ENCODE data around the gene SATB2. TPM values are rescaled to one million over a fixed set of nuclear protein-coding genes. Genes with fewer than 3 reads are reported as not detected.

The SATB2 gene
- total RNA-seq (2021): 14.9 to 22.1 TPM (median 16.6 TPM) in 3 replicates
- percentile 79 among the genes with signal in this experiment for Bru-seq, nascent RNA
- long read RNA-seq, experiment 1, full-length matches to known transcripts: 10 of 41 reads
- long read RNA-seq, experiment 1, partial matches to known transcripts: 9 of 41 reads
- long read RNA-seq, experiment 1, other reads (novel, unspliced or antisense): 22 of 41 reads
- long read RNA-seq, experiment 2, full-length matches to known transcripts: 1 of 11 reads
- long read RNA-seq, experiment 2, partial matches to known transcripts: 2 of 11 reads
- long read RNA-seq, experiment 2, other reads (novel, unspliced or antisense): 8 of 11 reads
- long read RNA-seq, experiment 3, partial matches to known transcripts: 0 of 2 reads
- long read RNA-seq, experiment 3, other reads (novel, unspliced or antisense): 2 of 2 reads

GRCh38 chr2:199457147-199458008, at the start of gene SATB2:
TSS of gene SATB2 (minus strand) at chr2:199457939. CDS start at chr2:199456037, 1,902 bp downstream.
- CTCF ChIA-PET: interaction anchor here (3.3 kb wide), 1 partner anchor 12 kb away, joined by 30 read pairs; no protein-coding TSS in a partner anchor
- DNase-seq (ENCODE audit: low spot score): peak; percentile 69
- H3K36me3 Mint-ChIP-seq: no peaks in the 10 kb centered on the region
- no peaks in the 10 kb centered on the region for H3K9me3 Mint-ChIP-seq
- TF ChIP-seq ARID4B (CRISPR knock-in tag; IDR thresholded peaks at IDR 0.05; ENCODE audit: borderline replicate concordance): 0 out of 2 replicates have a peak, but pooled peaks have one; percentile 57
- peak; percentile 14; the same call in 1 of the 2 replicates for TF ChIP-seq USF1 (CRISPR knock-in tag; IDR thresholded peaks at IDR 0.05)
- no peak for TF ChIP-seq USF2 (CRISPR knock-in tag; IDR thresholded peaks at IDR 0.05)
- TF ChIP-seq ZNF281 (CRISPR knock-in tag; IDR thresholded peaks at IDR 0.05): 0 out of 2 replicates have a peak, but pooled peaks have one; percentile 49
- no peak for TF ChIP-seq HMGXB4 (CRISPR knock-in tag; IDR thresholded peaks at IDR 0.05)
- H3K27me3 Mint-ChIP-seq (ENCODE audit: low read depth): peaks cover 52% of the 10 kb centered on the region
- POLR2A ChIA-PET: no interaction called here
- H3K4me1 Mint-ChIP-seq: peaks cover 34% of the 10 kb centered on the region
- ATAC-seq: peak; percentile 7
- H3K4me3 Mint-ChIP-seq: peak within 1 kb of the TSS; percentile 92
- 0 out of 2 replicates have a peak within 1 kb of the TSS, but pooled peaks have one; percentile 63 for H3K27ac Mint-ChIP-seq

- ATAC-seq (no peak), DNase-seq (ENCODE audit: low spot score) (no peak)
- Mint-ChIP-seq H3K4me3 (no peak overlapping the region), H3K9me3 (no peaks in the 10 kb centered on the region), H3K27me3 (ENCODE audit: low read depth) (no peaks in the 10 kb centered on the region), H3K27ac (no peak overlapping the region), H3K4me1 (no peaks in the 10 kb centered on the region), H3K36me3 (no peaks in the 10 kb centered on the region)
- ChIA-PET CTCF (no interaction called here), POLR2A (no interaction called here)
- TF ChIP-seq ESRRA (CRISPR knock-in tag; IDR thresholded peaks at IDR 0.05; ENCODE audit: borderline replicate concordance) (no peak), IRF1 (CRISPR knock-in tag; IDR thresholded peaks at IDR 0.05) (no peak), CREM (CRISPR knock-in tag; IDR thresholded peaks at IDR 0.05) (no peak), RORB (CRISPR knock-in tag; IDR thresholded peaks at IDR 0.05) (no peak), FOXP4 (CRISPR knock-in tag; IDR thresholded peaks at IDR 0.05) (no peak), MAX (CRISPR knock-in tag; IDR thresholded peaks at IDR 0.05) (no peak), ERG (CRISPR knock-in tag; IDR thresholded peaks at IDR 0.05) (no peak), SMAD4 (CRISPR knock-in tag; IDR thresholded peaks at IDR 0.05) (no peak), ZNF671 (CRISPR knock-in tag; IDR thresholded peaks at IDR 0.05) (no peak)
These were observed 48.1 kb upstream of the SATB2 start for GRCh38 chr2:199505755-199506403.

Data from WTC11 (cell line).